Neural cell (in vitro differentiated cells): ENCODE results near the gene UBE2L3.
"Not testable (repeated sequence)": the region's sequence is repeated elsewhere in the genome, so short reads cannot be mapped to it uniquely, and the experiment has no call there.

ENCODE experiments used
- CTCF ChIP-seq: fragments of 450-650 bp; IDR thresholded peaks from 2 replicates; pipeline ENCODE4 v1.5.1; 2014; ENCODE audit warnings: antibody characterized with exemption, mild to moderate bottlenecking, moderate library complexity; ENCODE audit not compliant: poor library complexity, severe bottlenecking
- EP300 ChIP-seq: fragments of 450-650 bp; conservative IDR thresholded peaks from 2 replicates; pipeline ENCODE4 v1.6.1; 2014; ENCODE audit warnings: antibody characterized with exemption, mild to moderate bottlenecking, moderate library complexity; ENCODE audit not compliant: poor library complexity, severe bottlenecking
- EZH2 ChIP-seq: fragments of 200-600, 300-800 bp; shearing (Covaris generic), sonication (generic); IDR thresholded peaks from 2 replicates; pipeline ENCODE4 v1.6.1; 2014; ENCODE audit warnings: antibody characterized with exemption, low read length, borderline replicate concordance, mild to moderate bottlenecking; ENCODE audit not compliant: insufficient read depth, poor library complexity, severe bottlenecking
- MXI1 ChIP-seq: fragments of 450-650 bp; conservative IDR thresholded peaks from 2 replicates; pipeline ENCODE4 v1.6.1; 2014; ENCODE audit warnings: antibody characterized with exemption, mild to moderate bottlenecking; ENCODE audit not compliant: poor library complexity, severe bottlenecking
- POLR2AphosphoS5 ChIP-seq: IDR thresholded peaks from 2 replicates; pipeline ENCODE4 v1.6.1; 2012
- RAD21 ChIP-seq: fragments of 450-650 bp; conservative IDR thresholded peaks from 2 replicates; pipeline ENCODE4 v1.6.1; 2014; ENCODE audit warnings: antibody characterized with exemption, mild to moderate bottlenecking, moderate library complexity
- REST ChIP-seq: IDR thresholded peaks from 2 replicates; pipeline ENCODE4 v1.6.1; 2012; ENCODE audit warnings: borderline replicate concordance

GRCh38 chr22:21596356-21597135, 29.0 kb downstream of the UBE2L3 start:
- not testable (repeated sequence) for TF ChIP-seq CTCF, POLR2AphosphoS5, RAD21, EP300, MXI1, REST, EZH2
